ENCODE results near the gene GID8. TPM values are rescaled to one million over a fixed set of nuclear protein-coding genes. Genes with fewer than 3 reads are reported as not detected.

Gene GID8
- polyA plus RNA-seq, 1 of the 3 experiments (the other 2 are of a cell fraction) = 18.1 TPM

- whole genome bisulfite sequencing (ENCODE audit: low lambda C conversion rate) = 71% methylated on average over 5 of the region's 6 CpGs
- TF ChIP-seq, protein P1, sequence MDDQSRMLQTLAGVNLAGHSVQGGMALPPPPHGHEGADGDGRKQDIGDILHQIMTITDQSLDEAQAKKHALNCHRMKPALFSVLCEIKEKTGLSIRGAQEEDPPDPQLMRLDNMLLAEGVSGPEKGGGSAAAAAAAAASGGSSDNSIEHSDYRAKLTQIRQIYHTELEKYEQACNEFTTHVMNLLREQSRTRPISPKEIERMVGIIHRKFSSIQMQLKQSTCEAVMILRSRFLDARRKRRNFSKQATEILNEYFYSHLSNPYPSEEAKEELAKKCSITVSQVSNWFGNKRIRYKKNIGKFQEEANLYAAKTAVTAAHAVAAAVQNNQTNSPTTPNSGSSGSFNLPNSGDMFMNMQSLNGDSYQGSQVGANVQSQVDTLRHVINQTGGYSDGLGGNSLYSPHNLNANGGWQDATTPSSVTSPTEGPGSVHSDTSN (IDR thresholded peaks at IDR 0.05) = no peak
- TF ChIP-seq CHD2 (IDR thresholded peaks at IDR 0.05; ENCODE audit: low read length, partially characterized antibody) = no peak
- TF ChIP-seq MEF2A (IDR thresholded peaks at IDR 0.05; ENCODE audit: borderline replicate concordance, low read depth) = no peak
- no peak for TF ChIP-seq EZH2phosphoT487 (IDR thresholded peaks at IDR 0.05; ENCODE audit: borderline replicate concordance, low read depth)
- TF ChIP-seq GABPA (IDR thresholded peaks at IDR 0.05; ENCODE audit: low read depth) = no peak
- no peak for TF ChIP-seq JUND (IDR thresholded peaks at IDR 0.05)
- TF ChIP-seq IRF3 (IDR thresholded peaks at IDR 0.05; ENCODE audit: low read depth, low read length) = no peak
- TF ChIP-seq NFIC (IDR thresholded peaks at IDR 0.05; ENCODE audit: borderline replicate concordance) = no peak
- TF ChIP-seq NRF1 (IDR thresholded peaks at IDR 0.05; ENCODE audit: low read depth, low read length) = no peak
- no peak for TF ChIP-seq RAD21 (IDR thresholded peaks at IDR 0.05; ENCODE audit: low read length)
- TF ChIP-seq TEAD4 (IDR thresholded peaks at IDR 0.05; ENCODE audit: borderline replicate concordance, insufficient read depth) = no peak
- no peak for TF ChIP-seq RXRA (IDR thresholded peaks at IDR 0.05; ENCODE audit: borderline replicate concordance, low read depth)
- TF ChIP-seq POLR2AphosphoS5 (IDR thresholded peaks at IDR 0.05; ENCODE audit: low read depth, low read length) = no peak
- TF ChIP-seq FOXJ3 (CRISPR knock-in tag; IDR thresholded peaks at IDR 0.05) = no peak
- no peak for TF ChIP-seq ELF1 (IDR thresholded peaks at IDR 0.05)
- TF ChIP-seq USF1 (IDR thresholded peaks at IDR 0.05; ENCODE audit: borderline replicate concordance, low read depth) = no peak
- no peak for TF ChIP-seq EP300 (IDR thresholded peaks at IDR 0.05; ENCODE audit: borderline replicate concordance in 1 of 2, low read depth in 1 of 2, low read length in 1 of 2)
- TF ChIP-seq FOSL2 (IDR thresholded peaks at IDR 0.05; ENCODE audit: borderline replicate concordance, low read depth) = no peak
Measured at GRCh38 chr20:62967149-62967501, 29.2 kb downstream of the GID8 start.

More at GRCh38 chr20:62967149-62967501, 29.2 kb downstream of the GID8 start:
- H3K9me3 ChIP-seq = no peaks in the 10 kb centered on the region
- no peaks in the 10 kb centered on the region for H3K79me2 ChIP-seq (ENCODE audit: insufficient read depth)
- CTCF ChIA-PET = interaction anchor here (0.7 kb wide), 1 partner anchor 145 kb away, joined by 4 read pairs; no protein-coding TSS in a partner anchor
- H2AFZ ChIP-seq (ENCODE audit: low read depth) = no peak overlapping the region
- H3K27me3 ChIP-seq (ENCODE audit: insufficient read depth) = 0 out of 2 replicates have a peak, but pooled peaks cover 11% of the 10 kb centered on the region
- H3K9me2 ChIP-seq = no peaks in the 10 kb centered on the region
- H3K4me3 ChIP-seq (ENCODE audit: low read depth in 2 of 2, low read length in 1 of 2) = no peak overlapping the region
- H3K36me3 ChIP-seq (replicated peaks in 1 of 2; ENCODE audit: control insufficient read depth in 1 of 2, insufficient read depth in 2 of 2, low read length in 1 of 2) = no peaks in the 10 kb centered on the region
- no peak overlapping the region for H3K9ac ChIP-seq
- DNase-seq = no peak
- H4K20me1 ChIP-seq (ENCODE audit: insufficient read depth) = 0 out of 2 replicates have a peak, but pooled peaks cover 3% of the 10 kb centered on the region
- H3K27ac ChIP-seq (ENCODE audit: low read depth in 2 of 2, low read length in 1 of 2) = no peak overlapping the region
- no peak overlapping the region for H3K4me2 ChIP-seq
- H3F3A ChIP-seq (replicated peaks; ENCODE audit: insufficient read depth) = no peaks in the 10 kb centered on the region
- no peaks in the 10 kb centered on the region; a peak in 1 of 4 replicates for H3K4me1 ChIP-seq (ENCODE audit: control insufficient read depth in 1 of 2, insufficient read depth in 2 of 2, low read depth in 1 of 2, low read length in 1 of 2)
- POLR2A ChIA-PET = no interaction called here

Measured in SK-N-SH (cell line).